ENCODE results near the gene CASKIN1.

DNA sequence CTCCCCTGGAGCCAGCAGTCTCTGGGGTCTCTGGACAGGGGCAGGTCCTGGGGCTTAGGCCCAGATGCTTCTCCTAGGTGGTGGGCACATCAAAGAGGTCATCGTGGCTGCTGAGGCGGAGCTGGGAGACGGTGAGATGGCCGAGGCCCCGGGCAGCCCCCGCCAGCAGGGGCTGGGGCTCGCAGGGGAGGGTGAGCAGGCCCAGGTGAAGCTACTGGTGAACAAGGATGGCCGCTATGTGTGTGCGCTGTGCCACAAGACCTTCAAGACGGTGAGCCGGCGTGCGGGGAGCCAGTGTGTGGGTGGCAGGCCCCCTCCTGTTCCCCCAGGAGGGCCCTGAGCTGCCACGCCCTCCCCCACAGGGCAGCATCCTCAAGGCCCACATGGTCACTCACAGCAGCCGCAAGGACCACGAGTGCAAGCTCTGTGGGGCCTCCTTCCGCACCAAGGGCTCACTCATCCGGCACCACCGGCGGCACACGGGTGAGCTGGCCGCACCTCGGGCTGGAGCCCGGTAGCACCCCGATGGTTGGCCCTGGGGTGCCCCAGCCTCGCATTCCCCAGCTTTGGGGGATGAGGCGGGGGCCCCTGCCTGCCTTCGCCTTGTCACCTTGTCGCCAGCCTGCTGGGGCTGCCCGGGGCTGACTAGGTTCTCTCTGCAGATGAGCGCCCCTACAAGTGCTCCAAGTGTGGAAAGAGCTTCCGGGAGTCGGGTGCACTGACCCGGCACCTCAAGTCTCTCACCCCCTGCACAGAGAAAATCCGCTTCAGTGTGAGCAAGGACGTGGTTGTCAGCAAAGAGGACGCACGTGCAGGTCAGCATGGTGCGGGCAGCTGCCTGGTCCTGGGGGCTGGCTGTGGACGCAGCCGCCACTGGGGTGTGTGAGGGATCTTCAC is 35.9 kb upstream of the CASKIN1 start:
- TF ChIP-seq, protein P1, sequence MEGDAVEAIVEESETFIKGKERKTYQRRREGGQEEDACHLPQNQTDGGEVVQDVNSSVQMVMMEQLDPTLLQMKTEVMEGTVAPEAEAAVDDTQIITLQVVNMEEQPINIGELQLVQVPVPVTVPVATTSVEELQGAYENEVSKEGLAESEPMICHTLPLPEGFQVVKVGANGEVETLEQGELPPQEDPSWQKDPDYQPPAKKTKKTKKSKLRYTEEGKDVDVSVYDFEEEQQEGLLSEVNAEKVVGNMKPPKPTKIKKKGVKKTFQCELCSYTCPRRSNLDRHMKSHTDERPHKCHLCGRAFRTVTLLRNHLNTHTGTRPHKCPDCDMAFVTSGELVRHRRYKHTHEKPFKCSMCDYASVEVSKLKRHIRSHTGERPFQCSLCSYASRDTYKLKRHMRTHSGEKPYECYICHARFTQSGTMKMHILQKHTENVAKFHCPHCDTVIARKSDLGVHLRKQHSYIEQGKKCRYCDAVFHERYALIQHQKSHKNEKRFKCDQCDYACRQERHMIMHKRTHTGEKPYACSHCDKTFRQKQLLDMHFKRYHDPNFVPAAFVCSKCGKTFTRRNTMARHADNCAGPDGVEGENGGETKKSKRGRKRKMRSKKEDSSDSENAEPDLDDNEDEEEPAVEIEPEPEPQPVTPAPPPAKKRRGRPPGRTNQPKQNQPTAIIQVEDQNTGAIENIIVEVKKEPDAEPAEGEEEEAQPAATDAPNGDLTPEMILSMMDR (IDR thresholded peaks at IDR 0.05) = no peak
- no peak for TF ChIP-seq CBX8 (IDR thresholded peaks at IDR 0.05)
- no peak for TF ChIP-seq RCOR1 (IDR thresholded peaks at IDR 0.05; ENCODE audit: low read depth, low read length)
- no peak for TF ChIP-seq ZFP36 (IDR thresholded peaks at IDR 0.05; ENCODE audit: borderline replicate concordance, partially characterized antibody)
